NCI-H460 (cell line): ENCODE results near the gene ELOB. TPM values are rescaled to one million over a fixed set of nuclear protein-coding genes. Genes with fewer than 3 reads are reported as not detected.

ENCODE experiments used
- DNase-seq: peaks from one replicate; pipeline ENCODE4 v3.0.0-alpha.2; 2016; ENCODE audit warnings: low read depth; ENCODE audit errors: extremely low read depth
- total RNA-seq: library from RNA; depleted of rRNA; stranded (reverse); fragments of >200 nt; shearing (Covaris generic); gene quantifications from 2 replicates; pipeline ENCODE4 v1.2.3, GENCODE V29; 2014

Gene ELOB
- total RNA-seq, 1 experiment from 2014 or later = 125 TPM

DNA sequence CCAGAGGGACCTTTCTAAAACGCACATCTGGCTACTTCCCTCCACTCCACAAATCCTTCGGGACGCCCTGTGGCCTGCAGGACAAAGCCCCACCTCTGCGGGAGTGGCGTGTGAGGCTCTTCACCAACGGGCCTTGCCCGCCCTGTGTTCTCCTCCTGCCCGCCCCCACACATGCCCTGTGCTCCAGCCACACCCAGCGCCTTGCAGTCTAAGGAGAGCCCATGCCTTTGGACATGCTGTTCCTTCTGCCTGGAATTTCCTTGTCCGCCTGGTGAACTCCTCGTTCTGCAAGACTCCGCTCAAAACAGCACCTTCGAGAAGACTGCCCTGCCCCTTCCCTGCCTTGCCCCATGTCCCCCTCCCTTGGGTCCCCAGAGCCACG, 7.4 kb downstream of the ELOB start:
- no peak for DNase-seq

GRCh38 chr16:2769100-2769529, 8.0 kb downstream of the ELOB start:
- DNase-seq = no peak

DNA sequence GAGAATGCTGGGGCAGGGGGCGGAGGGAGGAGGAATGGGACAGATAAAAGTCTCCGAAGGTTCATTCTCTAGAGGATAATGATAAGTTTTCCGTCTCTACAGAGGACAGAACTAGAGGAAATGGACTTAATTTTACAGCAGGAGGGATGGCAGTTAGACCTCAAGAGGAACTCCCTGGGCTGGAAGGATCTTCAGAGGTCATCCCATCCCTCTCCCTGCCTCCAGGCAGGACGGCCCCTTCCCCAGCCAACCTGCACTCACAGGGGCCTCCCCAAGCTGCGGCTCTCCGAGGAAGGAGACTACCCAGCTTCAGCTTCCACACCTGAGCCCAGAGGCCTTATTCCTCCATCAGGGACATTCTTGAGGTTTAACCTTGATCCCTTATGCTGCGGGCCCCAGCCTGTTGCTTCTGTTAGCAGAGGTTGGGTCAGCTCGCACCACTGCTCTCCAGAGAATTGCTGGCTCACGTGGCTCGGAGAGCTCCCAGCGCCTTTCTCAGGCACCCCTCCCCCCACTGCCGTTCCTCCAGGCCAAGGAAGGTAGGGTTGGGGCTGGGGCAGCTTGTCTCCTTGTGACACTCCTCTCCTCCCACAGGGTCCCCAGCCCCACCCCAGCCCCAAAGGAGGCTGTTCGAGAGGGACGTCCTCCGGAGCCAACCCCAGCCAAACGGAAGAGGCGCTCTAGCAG, 8.5 kb downstream of the ELOB start:
- no peak for DNase-seq

- DNase-seq = no peak
Observed at GRCh38 chr16:2767891-2768290, 9.2 kb downstream of the ELOB start.

GRCh38 chr16:2767140-2767731, 9.8 kb downstream of the ELOB start:
- DNase-seq = no peak

DNA sequence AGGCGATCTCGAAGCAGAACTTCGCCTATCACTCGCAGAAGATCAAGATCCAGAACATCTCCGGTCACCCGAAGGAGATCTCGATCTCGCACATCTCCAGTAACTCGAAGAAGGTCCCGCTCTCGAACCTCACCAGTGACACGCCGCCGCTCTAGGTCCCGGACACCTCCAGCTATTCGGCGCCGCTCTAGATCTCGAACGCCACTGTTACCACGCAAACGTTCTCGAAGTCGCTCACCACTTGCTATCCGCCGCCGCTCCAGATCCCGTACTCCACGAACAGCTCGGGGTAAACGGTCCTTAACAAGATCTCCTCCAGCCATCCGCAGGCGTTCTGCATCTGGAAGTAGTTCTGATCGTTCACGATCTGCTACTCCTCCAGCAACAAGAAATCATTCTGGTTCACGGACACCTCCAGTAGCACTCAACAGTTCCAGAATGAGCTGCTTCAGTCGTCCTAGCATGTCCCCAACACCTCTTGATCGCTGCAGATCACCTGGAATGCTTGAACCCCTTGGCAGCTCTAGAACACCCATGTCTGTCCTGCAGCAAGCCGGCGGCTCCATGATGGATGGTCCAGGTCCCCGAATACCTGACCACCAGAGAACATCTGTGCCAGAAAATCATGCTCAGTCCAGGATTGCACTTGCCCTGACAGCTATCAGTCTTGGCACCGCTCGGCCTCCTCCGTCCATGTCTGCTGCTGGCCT, 10.5 kb downstream of the ELOB start:
- DNase-seq = no peak

DNA sequence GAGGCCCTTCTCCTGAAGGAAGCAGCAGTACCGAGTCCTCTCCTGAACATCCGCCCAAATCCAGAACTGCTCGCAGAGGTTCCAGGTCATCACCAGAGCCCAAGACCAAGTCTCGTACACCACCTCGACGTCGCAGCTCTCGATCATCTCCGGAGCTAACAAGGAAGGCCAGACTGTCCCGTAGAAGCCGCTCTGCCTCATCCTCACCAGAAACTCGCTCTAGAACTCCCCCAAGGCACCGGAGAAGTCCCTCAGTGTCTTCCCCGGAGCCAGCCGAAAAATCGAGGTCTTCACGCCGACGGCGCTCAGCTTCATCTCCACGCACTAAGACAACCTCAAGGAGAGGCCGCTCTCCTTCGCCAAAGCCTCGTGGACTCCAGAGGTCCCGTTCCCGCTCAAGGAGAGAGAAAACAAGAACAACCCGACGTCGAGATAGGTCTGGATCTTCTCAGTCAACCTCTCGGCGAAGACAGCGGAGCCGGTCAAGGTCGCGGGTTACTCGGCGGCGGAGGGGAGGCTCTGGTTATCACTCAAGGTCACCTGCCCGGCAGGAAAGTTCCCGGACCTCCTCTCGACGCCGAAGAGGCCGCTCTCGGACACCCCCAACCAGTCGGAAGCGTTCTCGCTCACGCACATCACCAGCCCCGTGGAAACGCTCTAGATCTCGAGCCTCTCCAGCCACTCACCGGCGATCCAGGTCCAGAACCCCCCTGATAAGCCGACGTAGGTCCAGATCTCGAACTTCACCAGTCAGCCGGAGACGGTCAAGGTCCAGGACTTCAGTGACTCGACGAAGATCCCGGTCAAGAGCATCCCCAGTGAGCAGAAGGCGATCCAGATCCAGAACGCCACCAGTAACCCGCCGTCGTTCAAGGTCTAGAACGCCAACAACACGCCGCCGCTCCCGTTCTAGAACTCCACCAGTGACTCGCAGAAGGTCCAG, 11.3 kb downstream of the ELOB start:
- no peak for DNase-seq

- DNase-seq = no peak
Observed at GRCh38 chr16:2764718-2765117, 12.4 kb downstream of the ELOB start.

GRCh38 chr16:2763173-2763572, 13.9 kb downstream of the ELOB start:
- no peak for DNase-seq

GRCh38 chr16:2762711-2763110, 14.4 kb downstream of the ELOB start:
- DNase-seq = no peak

GRCh38 chr16:2761886-2762583, 15.0 kb downstream of the ELOB start:
- DNase-seq = no peak

DNA sequence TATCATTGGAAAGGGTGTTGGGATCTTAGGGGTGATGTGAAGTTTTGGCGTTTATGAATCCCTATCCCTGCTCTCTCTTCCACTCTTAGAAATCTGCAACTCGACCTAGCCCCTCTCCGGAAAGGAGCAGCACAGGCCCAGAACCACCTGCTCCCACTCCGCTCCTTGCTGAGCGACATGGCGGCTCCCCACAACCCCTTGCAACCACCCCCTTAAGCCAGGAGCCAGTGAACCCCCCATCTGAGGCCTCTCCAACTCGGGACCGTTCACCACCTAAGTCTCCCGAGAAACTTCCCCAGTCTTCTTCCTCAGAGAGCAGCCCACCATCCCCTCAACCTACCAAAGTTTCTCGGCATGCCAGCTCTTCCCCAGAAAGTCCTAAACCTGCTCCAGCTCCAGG, 15.6 kb downstream of the ELOB start:
- no peak for DNase-seq

GRCh38 chr16:2757344-2757743, 19.7 kb downstream of the ELOB start:
- no peak for DNase-seq

DNA sequence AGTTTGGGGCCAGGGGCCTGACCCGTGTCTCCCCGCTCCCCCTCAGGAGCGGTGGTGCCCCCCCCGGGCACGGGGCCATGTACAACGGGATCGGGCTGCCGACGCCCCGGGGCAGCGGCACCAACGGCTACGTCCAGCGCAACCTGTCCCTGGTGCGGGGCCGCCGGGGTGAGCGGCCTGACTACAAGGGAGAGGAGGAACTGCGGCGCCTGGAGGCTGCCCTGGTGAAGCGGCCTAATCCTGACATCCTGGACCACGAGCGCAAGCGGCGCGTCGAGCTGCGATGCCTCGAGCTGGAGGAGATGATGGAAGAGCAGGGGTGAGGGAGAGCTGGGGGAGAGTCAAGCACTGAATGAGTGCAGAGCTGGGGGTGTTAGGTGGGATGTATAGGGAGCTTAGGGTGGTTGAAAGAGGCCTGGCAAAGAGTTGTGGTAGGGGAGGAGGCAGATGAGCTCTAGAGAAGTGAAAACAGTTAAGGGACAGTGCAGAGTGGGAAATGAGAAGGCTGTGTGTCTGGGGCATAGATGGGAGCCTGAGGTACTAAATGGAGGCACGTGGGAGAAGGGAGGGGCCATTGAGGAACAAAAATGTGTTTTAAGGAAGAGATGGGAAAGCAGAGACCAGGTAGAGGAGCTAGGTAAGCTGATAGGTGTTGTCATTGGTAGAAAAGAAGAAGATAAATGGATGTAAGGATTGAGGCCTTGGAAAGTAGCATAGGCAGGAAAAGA, 20.6 kb downstream of the ELOB start:
- no peak for DNase-seq

DNA sequence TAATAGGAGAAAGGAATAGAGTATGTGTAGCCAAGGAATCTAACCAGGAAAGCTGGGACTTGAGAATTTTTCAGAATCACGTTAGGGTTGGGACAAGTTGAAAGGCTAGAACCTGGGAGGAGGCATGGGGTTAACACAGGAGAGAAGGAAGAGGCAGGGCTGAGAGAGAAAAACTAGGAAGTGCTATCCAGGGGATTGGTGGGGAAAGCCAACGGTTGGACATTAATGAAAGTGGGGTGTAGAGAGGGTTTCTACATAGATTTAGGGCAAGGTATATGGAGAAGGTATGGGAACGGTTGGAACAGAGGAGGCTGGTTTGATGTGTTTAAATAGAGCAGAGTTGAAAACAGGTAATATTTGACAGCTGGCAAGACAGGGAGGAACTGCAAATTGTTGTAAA, 21.9 kb downstream of the ELOB start:
- no peak for DNase-seq

GRCh38 chr16:2753733-2754020, 23.4 kb downstream of the ELOB start:
- DNase-seq = no peak

DNA sequence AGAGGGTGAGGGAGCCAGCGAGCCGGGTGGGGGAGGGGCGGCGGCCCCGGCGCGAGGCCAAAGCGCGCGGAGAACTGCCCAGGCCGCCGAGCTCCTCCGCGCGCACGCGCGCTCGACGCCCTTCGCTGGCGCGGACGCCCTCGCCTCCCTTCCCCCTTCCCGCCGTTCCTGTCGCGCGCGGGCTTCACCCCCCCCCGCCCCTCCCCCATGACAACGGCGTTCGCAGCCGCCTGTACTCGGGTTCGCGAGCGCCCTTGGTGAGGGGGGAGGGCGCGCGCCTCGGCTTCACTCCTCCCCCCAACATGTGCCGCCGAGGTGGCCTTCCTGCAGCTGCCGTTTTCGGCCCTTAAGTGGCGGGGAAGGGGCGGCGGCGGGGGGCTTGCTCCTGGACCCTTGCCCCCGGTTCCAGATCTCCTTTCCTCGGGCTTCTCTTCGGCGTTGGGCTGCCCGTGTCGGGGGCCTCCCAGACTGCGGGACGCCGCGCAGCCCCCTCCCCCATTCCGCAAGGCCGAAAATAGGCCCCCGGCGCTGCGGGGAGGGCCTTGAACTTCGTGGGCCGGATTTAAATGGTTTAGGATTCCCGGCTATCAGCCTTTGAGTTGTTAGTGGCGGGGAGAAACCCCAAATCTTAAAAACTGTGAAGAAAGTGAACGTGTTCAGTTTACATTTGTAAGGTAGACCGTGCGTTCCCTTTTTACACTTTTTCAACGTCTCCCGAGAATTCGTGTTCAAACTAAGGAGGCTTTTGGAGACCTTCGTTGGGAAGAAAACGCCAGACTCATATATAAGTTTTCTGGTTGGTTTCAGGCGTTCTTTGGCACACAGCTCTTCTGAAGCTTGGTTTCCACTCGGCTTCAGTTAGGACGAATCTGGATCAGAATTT, 24.0 kb downstream of the ELOB start:
- DNase-seq = peak; percentile 73

- DNase-seq = peak; percentile 93
Observed at GRCh38 chr16:2752035-2752849, 24.8 kb downstream of the ELOB start, which contains the start of gene SRRM2. TSS of gene SRRM2 (plus strand) at chr16:2752638. CDS start at chr16:2756365, 3,727 bp downstream.
